Activated CD8-positive, alpha-beta T cell treated with anti-CD3 and anti-CD28 coated beads, Interleukin-2, amount 10 ng/mL, durations not matched to agents 7 days and 5 days (primary cell): ENCODE data around the gene SLC66A2. TPM values are rescaled to one million over a fixed set of nuclear protein-coding genes. Genes with fewer than 3 reads are reported as not detected.

Source experiments
- ATAC-seq: fragments of 150-1000 bp; cut with Tn5 transposase; one replicate; pipeline ENCODE4 v1.10.0; 2021; ENCODE audit warnings: moderate library complexity
- CTCF ChIA-PET: fragments of 350-600 bp; sonication (Branson Sonifier 250); formaldehyde crosslinking; loops from one replicate; lab custom pipeline; 2021; ENCODE audit warnings: antibody characterized with exemption; lab: Charles Lee
- POLR2A ChIA-PET: fragments of 350-600 bp; sonication (Branson Sonifier 250); formaldehyde crosslinking; loops from one replicate; lab custom pipeline; 2021; ENCODE audit warnings: antibody characterized with exemption; lab: Charles Lee
- DNase-seq: peaks from one replicate; pipeline ENCODE4 v3.0.0-alpha.2; 2020
- H3K27ac Mint-ChIP-seq: one replicate; pipeline ENCODE4 v1.8.0; 2021; ENCODE audit warnings: mild to moderate bottlenecking, mixed read lengths
- H3K27me3 Mint-ChIP-seq: one replicate; pipeline ENCODE4 v1.8.0; 2021; ENCODE audit warnings: low read depth, mixed read lengths
- H3K36me3 Mint-ChIP-seq: one replicate; pipeline ENCODE4 v1.8.0; 2021; ENCODE audit warnings: low read depth, mixed read lengths
- H3K4me1 Mint-ChIP-seq: one replicate; pipeline ENCODE4 v1.8.0; 2021; ENCODE audit warnings: low read depth, mixed read lengths
- H3K4me3 Mint-ChIP-seq: one replicate; pipeline ENCODE4 v1.8.0; 2021; ENCODE audit warnings: mild to moderate bottlenecking, mixed read lengths
- H3K9me3 Mint-ChIP-seq: one replicate; pipeline ENCODE4 v1.8.0; 2022; ENCODE audit warnings: mixed read lengths; ENCODE audit not compliant: insufficient read depth
- total RNA-seq, 2 experiments: library from RNA; stranded (reverse); gene quantifications; one replicate each; pipeline ENCODE4 v1.2.3, GENCODE V29; 2021

SLC66A2 gene
- total RNA-seq, 2 experiments from 2014 or later, result 21.6 to 23.2 TPM

DNA sequence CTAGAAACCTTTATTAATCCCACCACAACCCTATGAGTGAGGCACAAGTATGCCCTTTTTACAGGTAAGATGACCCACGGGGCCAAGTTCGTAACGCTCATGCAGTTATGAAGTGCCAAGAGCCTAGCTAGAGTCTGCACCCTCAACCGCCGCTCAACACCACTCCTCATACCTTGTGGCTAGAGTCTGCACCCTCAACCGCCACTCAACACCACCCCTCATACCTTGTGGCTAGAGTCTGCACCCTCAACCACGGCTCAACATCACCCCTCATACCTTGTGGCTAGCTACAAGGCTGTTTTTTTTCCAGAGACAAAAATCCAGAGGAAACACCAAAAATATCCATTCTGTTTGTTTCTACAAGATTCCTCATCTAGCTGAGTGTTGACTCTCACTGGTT, 32.3 kb upstream of the SLC66A2 start:
- Mint-ChIP-seq H3K4me3 (peak overlapping the region; percentile 32), H3K27ac (peak overlapping the region; percentile 33), H3K4me1 (peaks cover 71% of the 10 kb centered on the region), H3K36me3 (peaks cover 57% of the 10 kb centered on the region), H3K27me3 (no peaks in the 10 kb centered on the region), H3K9me3 (no peaks in the 10 kb centered on the region)
- ATAC-seq (peak; percentile 16), DNase-seq (peak; percentile 43)
- CTCF ChIA-PET, result interaction anchor here (1.1 to 1.8 kb wide), 2 partner anchors 10 to 50 kb away, joined by 3 to 8 read pairs; partner anchors contain the start of gene RBFA
- POLR2A ChIA-PET, result interaction anchor here (0.8 to 1.5 kb wide), 2 partner anchors 30 to 32 kb away, joined by 3 to 6 read pairs; partner anchors contain the start of gene SLC66A2

DNA sequence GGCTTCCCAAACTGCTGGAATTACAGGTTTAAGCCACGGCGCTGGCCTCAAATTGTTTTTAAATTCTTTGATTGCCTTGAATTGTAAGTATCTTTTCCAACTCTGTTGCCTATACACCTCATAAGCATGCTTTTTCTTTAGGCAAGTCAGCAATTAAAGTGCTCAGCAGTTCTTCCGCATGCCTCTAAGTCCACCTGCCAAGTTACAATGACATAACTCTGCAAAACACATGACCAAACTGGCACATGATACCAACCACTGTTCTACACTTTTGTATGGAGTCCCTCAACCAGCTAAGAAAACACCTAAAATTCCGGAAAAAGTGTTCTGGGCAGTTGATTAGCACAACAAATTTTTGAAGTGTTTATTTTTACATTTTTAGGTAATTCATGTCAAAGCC, 31.8 kb upstream of the SLC66A2 start:
- H3K36me3 Mint-ChIP-seq, result peaks cover 57% of the 10 kb centered on the region
- H3K4me3 Mint-ChIP-seq, result peak overlapping the region; percentile 22
- POLR2A ChIA-PET, result interaction anchor here (0.8 to 1.2 kb wide), 2 partner anchors 15 to 28 kb away, joined by 3 read pairs; no protein-coding TSS in a partner anchor

DNA sequence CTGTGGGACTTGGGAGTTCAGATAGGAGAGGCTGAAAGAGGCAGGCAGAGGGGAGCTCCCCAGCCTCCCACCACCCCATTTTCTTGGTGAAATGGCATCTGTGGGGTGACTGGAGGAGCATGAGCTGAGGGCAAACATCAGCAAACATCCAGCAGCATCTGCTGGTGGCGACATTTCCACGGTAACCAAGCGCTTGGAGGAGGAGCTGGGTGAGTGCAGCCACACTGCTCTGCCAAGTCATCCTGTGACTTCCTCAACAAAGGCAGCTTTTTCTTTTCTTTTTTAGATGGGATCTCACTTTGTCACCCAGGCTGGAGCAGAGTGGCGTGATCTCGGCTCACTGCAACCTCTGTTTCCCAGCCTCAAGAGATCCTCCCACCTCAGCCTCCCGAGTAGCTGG, 31.3 kb upstream of the SLC66A2 start:
- ATAC-seq, result peak; percentile 52
- Mint-ChIP-seq H3K36me3 (peaks cover 60% of the 10 kb centered on the region), H3K27ac (peak overlapping the region; percentile 32), H3K4me1 (peaks cover 73% of the 10 kb centered on the region), H3K27me3 (no peaks in the 10 kb centered on the region), H3K9me3 (no peaks in the 10 kb centered on the region), H3K4me3 (no peak overlapping the region)
- ChIA-PET POLR2A (interaction anchor here (0.8 to 1.2 kb wide), 2 partner anchors 15 to 27 kb away, joined by 3 read pairs; no protein-coding TSS in a partner anchor), CTCF (interaction anchor here (0.7 to 1.8 kb wide), 4 partner anchors 9 to 175 kb away, joined by 3 to 8 read pairs (median 4); partner anchors contain the start of gene RBFA)
- DNase-seq, result peak; percentile 59

More for the DNA sequence above, 31.8 kb upstream of the SLC66A2 start:
- H3K27ac Mint-ChIP-seq, result peak overlapping the region; percentile 46
- no peaks in the 10 kb centered on the region for H3K27me3 Mint-ChIP-seq
- ATAC-seq (no peak), DNase-seq (no peak)
- CTCF ChIA-PET, result interaction anchor here (0.7 to 1.8 kb wide), 4 partner anchors 9 to 175 kb away, joined by 3 to 8 read pairs (median 4); partner anchors contain the start of gene RBFA
- no peaks in the 10 kb centered on the region for H3K9me3 Mint-ChIP-seq
- peaks cover 71% of the 10 kb centered on the region for H3K4me1 Mint-ChIP-seq

- DNase-seq, result no peak
- POLR2A ChIA-PET, result no interaction called here
- peaks cover 59% of the 10 kb centered on the region for H3K36me3 Mint-ChIP-seq
- no peak overlapping the region for H3K4me3 Mint-ChIP-seq
- H3K27ac Mint-ChIP-seq, result no peak overlapping the region
- peaks cover 57% of the 10 kb centered on the region for H3K4me1 Mint-ChIP-seq
- H3K27me3 Mint-ChIP-seq, result no peaks in the 10 kb centered on the region
- CTCF ChIA-PET, result no interaction called here
- no peak for ATAC-seq
- no peaks in the 10 kb centered on the region for H3K9me3 Mint-ChIP-seq
Measured at GRCh38 chr18:79980585-79980984, 29.1 kb upstream of the SLC66A2 start.

GRCh38 chr18:79979843-79980242, 28.4 kb upstream of the SLC66A2 start:
- POLR2A ChIA-PET, result no interaction called here
- Mint-ChIP-seq H3K9me3 (no peaks in the 10 kb centered on the region), H3K4me1 (peaks cover 49% of the 10 kb centered on the region), H3K36me3 (peaks cover 57% of the 10 kb centered on the region), H3K27ac (peak overlapping the region; percentile 11), H3K27me3 (no peaks in the 10 kb centered on the region), H3K4me3 (no peak overlapping the region)
- CTCF ChIA-PET, result no interaction called here
- DNase-seq (no peak), ATAC-seq (no peak)

DNA sequence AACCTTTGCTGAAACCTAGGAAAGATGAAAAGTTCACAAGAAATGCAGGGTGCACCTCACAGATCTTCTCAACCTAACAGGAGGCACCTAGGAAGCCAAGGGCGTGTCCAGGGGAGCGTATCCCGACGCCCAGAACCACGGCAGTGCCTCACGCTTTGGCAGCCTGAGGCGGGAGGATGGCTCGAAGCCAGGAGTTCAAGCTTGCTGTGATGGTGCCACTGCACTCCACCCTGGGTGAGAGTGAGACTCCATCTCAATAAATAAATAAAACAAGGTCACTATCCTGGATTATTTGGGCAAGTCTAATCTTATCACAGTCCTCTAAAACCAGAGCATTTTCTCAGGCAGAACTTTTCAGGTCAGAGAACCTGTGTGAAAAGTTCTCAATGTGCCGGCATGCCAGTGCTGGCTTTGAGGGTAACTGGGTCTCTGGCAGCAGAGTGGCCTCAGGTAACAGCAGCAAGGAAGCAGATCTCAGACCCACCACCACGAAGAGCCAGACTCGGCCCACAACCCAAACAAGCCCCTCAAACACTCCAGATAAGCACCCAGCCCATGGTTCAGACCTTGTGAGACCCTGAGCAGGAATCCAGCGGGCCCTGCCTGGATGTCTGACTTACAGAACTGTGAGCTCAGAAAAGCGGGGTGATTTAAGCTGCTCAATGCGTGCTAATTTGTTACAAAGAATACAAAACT, 24.7 kb upstream of the SLC66A2 start:
- Mint-ChIP-seq H3K27ac (no peak overlapping the region), H3K36me3 (peaks cover 58% of the 10 kb centered on the region), H3K4me1 (peaks cover 15% of the 10 kb centered on the region), H3K9me3 (no peaks in the 10 kb centered on the region), H3K4me3 (no peak overlapping the region), H3K27me3 (no peaks in the 10 kb centered on the region)
- no peak for DNase-seq
- ATAC-seq, result no peak
- ChIA-PET POLR2A (no interaction called here), CTCF (no interaction called here)

- CTCF ChIA-PET, result no interaction called here
- Mint-ChIP-seq H3K27ac (no peak overlapping the region), H3K4me1 (peaks cover 9% of the 10 kb centered on the region), H3K9me3 (no peaks in the 10 kb centered on the region), H3K4me3 (no peak overlapping the region), H3K36me3 (peaks cover 58% of the 10 kb centered on the region), H3K27me3 (no peaks in the 10 kb centered on the region)
- DNase-seq, result no peak
- POLR2A ChIA-PET, result no interaction called here
- no peak for ATAC-seq
Measured at GRCh38 chr18:79975043-79975442, 23.6 kb upstream of the SLC66A2 start.

- Mint-ChIP-seq H3K27ac (no peak overlapping the region), H3K4me3 (no peak overlapping the region), H3K36me3 (peaks cover 55% of the 10 kb centered on the region), H3K9me3 (no peaks in the 10 kb centered on the region), H3K4me1 (peaks cover 5% of the 10 kb centered on the region), H3K27me3 (no peaks in the 10 kb centered on the region)
- ChIA-PET CTCF (interaction anchor here (0.6 kb wide), 1 partner anchor 9 kb away, joined by 3 read pairs; no protein-coding TSS in a partner anchor), POLR2A (no interaction called here)
- ATAC-seq (no peak), DNase-seq (no peak)
Measured at GRCh38 chr18:79974025-79974654, 22.7 kb upstream of the SLC66A2 start.

DNA sequence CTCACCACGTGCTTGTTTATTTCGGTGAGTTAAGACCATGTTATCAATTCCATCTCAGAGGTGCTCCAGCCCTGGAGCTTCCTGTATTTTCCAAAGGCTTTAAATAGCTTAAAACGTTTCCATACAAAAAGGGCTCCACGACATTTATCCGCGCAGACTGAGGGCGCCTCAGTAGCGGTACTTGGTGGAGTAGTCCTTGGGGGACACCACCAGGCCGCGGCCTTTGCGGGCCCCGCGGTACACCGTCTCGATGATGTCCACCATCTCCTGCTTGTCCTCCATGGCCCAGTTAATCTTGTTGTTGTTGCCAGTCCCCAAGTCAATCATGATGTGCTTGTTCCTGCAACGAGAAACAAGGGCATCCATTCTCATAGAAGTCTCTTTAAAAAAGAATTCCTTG, 22.1 kb upstream of the SLC66A2 start:
- H3K27ac Mint-ChIP-seq, result no peak overlapping the region
- H3K4me1 Mint-ChIP-seq, result peaks cover 5% of the 10 kb centered on the region
- DNase-seq (no peak), ATAC-seq (no peak)
- CTCF ChIA-PET, result interaction anchor here (0.6 kb wide), 1 partner anchor 10 kb away, joined by 3 read pairs; no protein-coding TSS in a partner anchor
- no peak overlapping the region for H3K4me3 Mint-ChIP-seq
- POLR2A ChIA-PET, result no interaction called here
- peaks cover 55% of the 10 kb centered on the region for H3K36me3 Mint-ChIP-seq
- H3K9me3 Mint-ChIP-seq, result no peaks in the 10 kb centered on the region
- no peaks in the 10 kb centered on the region for H3K27me3 Mint-ChIP-seq

- H3K27me3 Mint-ChIP-seq, result no peaks in the 10 kb centered on the region
- H3K4me3 Mint-ChIP-seq, result no peak overlapping the region
- H3K27ac Mint-ChIP-seq, result no peak overlapping the region
- H3K4me1 Mint-ChIP-seq, result peaks cover 3% of the 10 kb centered on the region
- H3K9me3 Mint-ChIP-seq, result no peaks in the 10 kb centered on the region
- ATAC-seq (no peak), DNase-seq (no peak)
- ChIA-PET CTCF (no interaction called here), POLR2A (no interaction called here)
- peaks cover 52% of the 10 kb centered on the region for H3K36me3 Mint-ChIP-seq
Measured at GRCh38 chr18:79972720-79973119, 21.3 kb upstream of the SLC66A2 start.

DNA sequence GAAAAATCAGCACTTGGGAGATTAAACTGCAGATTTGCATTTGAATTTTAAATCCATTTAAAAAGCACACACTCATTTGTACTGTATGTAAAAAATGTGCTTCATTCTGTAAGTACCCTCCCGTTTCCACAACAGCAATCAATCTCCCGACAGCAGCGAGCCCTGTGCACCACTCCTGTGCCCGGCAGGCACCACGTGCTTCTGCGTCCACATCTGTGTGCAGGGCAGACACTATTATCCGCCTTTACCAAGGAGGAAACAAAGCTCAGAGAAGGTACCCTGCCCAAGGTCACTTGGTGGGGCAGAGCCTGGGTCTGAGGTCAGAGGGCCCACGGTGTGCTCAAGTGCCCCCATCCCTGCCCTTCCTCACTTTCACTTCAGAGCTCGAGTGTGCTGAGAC, 20.5 kb upstream of the SLC66A2 start:
- CTCF ChIA-PET, result no interaction called here
- ATAC-seq, result no peak
- peaks cover 49% of the 10 kb centered on the region for H3K36me3 Mint-ChIP-seq
- H3K9me3 Mint-ChIP-seq, result no peaks in the 10 kb centered on the region
- H3K4me3 Mint-ChIP-seq, result no peak overlapping the region
- DNase-seq, result no peak
- H3K4me1 Mint-ChIP-seq, result peaks cover 3% of the 10 kb centered on the region
- no peak overlapping the region for H3K27ac Mint-ChIP-seq
- POLR2A ChIA-PET, result no interaction called here
- H3K27me3 Mint-ChIP-seq, result no peaks in the 10 kb centered on the region
